ENCODE results near the gene PPP1R9A.

The PPP1R9A gene

GRCh38 chr7:95209788-95210187, 302.4 kb downstream of the PPP1R9A start:
- peak; percentile 9 for FAIRE-seq

GRCh38 chr7:95213148-95213547, 305.8 kb downstream of the PPP1R9A start:
- no peak for FAIRE-seq

GRCh38 chr7:95213809-95214492, 306.6 kb downstream of the PPP1R9A start:
- no peak for FAIRE-seq

- no peak for FAIRE-seq
Measured at GRCh38 chr7:95219721-95220120, 312.3 kb downstream of the PPP1R9A start.

- no peak for FAIRE-seq
Measured at GRCh38 chr7:95220328-95220727, 312.9 kb downstream of the PPP1R9A start.

GRCh38 chr7:95225301-95225700, 317.9 kb downstream of the PPP1R9A start:
- no peak for FAIRE-seq

- no peak for FAIRE-seq
Measured at GRCh38 chr7:95229301-95229700, 321.9 kb downstream of the PPP1R9A start.

- FAIRE-seq: no peak
Measured at GRCh38 chr7:95238252-95238943, 331.0 kb downstream of the PPP1R9A start.

GRCh38 chr7:95240921-95241320, 333.5 kb downstream of the PPP1R9A start:
- FAIRE-seq: no peak

- no peak for FAIRE-seq
Measured at GRCh38 chr7:95242266-95242665, 334.9 kb downstream of the PPP1R9A start.

GRCh38 chr7:95244616-95245015, 337.2 kb downstream of the PPP1R9A start:
- no peak for FAIRE-seq

- no peak for FAIRE-seq
Measured at GRCh38 chr7:95245828-95246500, 338.6 kb downstream of the PPP1R9A start.

GRCh38 chr7:95246831-95247370, 339.5 kb downstream of the PPP1R9A start:
- no peak for FAIRE-seq

GRCh38 chr7:95250571-95250970, 343.2 kb downstream of the PPP1R9A start:
- no peak for FAIRE-seq

GRCh38 chr7:95251966-95252365, 344.6 kb downstream of the PPP1R9A start:
- FAIRE-seq: peak; percentile 57

- FAIRE-seq: no peak
Measured at GRCh38 chr7:95253986-95254385, 346.6 kb downstream of the PPP1R9A start.

- no peak for FAIRE-seq
Measured at GRCh38 chr7:95255691-95256090, 348.3 kb downstream of the PPP1R9A start.

GRCh38 chr7:95261895-95262415, 354.6 kb downstream of the PPP1R9A start:
- FAIRE-seq: no peak

- no peak for FAIRE-seq
Measured at GRCh38 chr7:95262875-95263274, 355.5 kb downstream of the PPP1R9A start.

GRCh38 chr7:95263785-95264362, 356.5 kb downstream of the PPP1R9A start:
- no peak for FAIRE-seq

- no peak for FAIRE-seq
Measured at GRCh38 chr7:95264363-95264891, 357.0 kb downstream of the PPP1R9A start.

GRCh38 chr7:95265634-95266033, 358.2 kb downstream of the PPP1R9A start:
- FAIRE-seq: no peak

GRCh38 chr7:95267754-95268153, 360.4 kb downstream of the PPP1R9A start:
- no peak for FAIRE-seq
